Measurements from ENCODE around the gene TSPAN5.

- TF ChIP-seq POLR2A (IDR thresholded peaks at IDR 0.05; ENCODE audit: low read length) (no peak), GATA1 (IDR thresholded peaks at IDR 0.05; ENCODE audit: low read depth, low read length) (no peak)
Measured at GRCh38 chr4:98505992-98506391, 152.4 kb downstream of the TSPAN5 start.
